HG02798 (cell line): ENCODE results near the gene CA10.

Experiments
- ATAC-seq: cut with Tn5 transposase; IDR thresholded peaks from one replicate; pipeline ENCODE4 v1.9.1; 2021; ENCODE audit warnings: mild to moderate bottlenecking; ENCODE audit not compliant: unreplicated experiment, poor library complexity

Gene CA10

GRCh38 chr17:51585514-51586104 is 572.9 kb downstream of the CA10 start:
- ATAC-seq = no peak

GRCh38 chr17:51580869-51581268 is 577.6 kb downstream of the CA10 start:
- ATAC-seq = no peak
